Osteoblast (primary cell): Measurements from ENCODE around the gene RFX2. TPM values are rescaled to one million over a fixed set of nuclear protein-coding genes. Genes with fewer than 3 reads are reported as not detected.

ENCODE experiments used
- DNase-seq: peaks from one replicate; pipeline ENCODE4 v3.0.0; 2011; ENCODE audit warnings: low spot score, mixed read lengths; ENCODE audit not compliant: insufficient read length; ENCODE audit errors: missing footprints
- H2AFZ ChIP-seq: 2 replicates; pipeline ENCODE4 v1.6.0; 2011; ENCODE audit warnings: mild to moderate bottlenecking, low read length
- H3K27ac ChIP-seq: 2 replicates; pipeline ENCODE4 v1.5.1; 2011; ENCODE audit warnings: mild to moderate bottlenecking, low read depth, low read length, moderate library complexity
- H3K27me3 ChIP-seq: 2 replicates; pipeline ENCODE4 v1.6.0; 2012; ENCODE audit warnings: mild to moderate bottlenecking, control low read depth, inconsistent platforms, low read length, moderate library complexity; ENCODE audit not compliant: insufficient read depth
- H3K36me3 ChIP-seq: 2 replicates; pipeline ENCODE4 v1.5.1; 2011; ENCODE audit warnings: mild to moderate bottlenecking, low read length, control low read depth, moderate library complexity; ENCODE audit not compliant: insufficient read depth
- H3K4me1 ChIP-seq: 2 replicates; pipeline ENCODE4 v1.5.1; 2011; ENCODE audit warnings: mild to moderate bottlenecking, low read length, control low read depth, moderate library complexity; ENCODE audit not compliant: insufficient read depth
- H3K4me2 ChIP-seq: 2 replicates; pipeline ENCODE4 v1.6.0; 2011; ENCODE audit warnings: mild to moderate bottlenecking, low read length; ENCODE audit not compliant: insufficient read depth
- H3K4me3 ChIP-seq: fragments of 200-600 bp; sonication (generic); 3 replicates; pipeline ENCODE4 v1.5.1; 2012; ENCODE audit warnings: mild to moderate bottlenecking, low read length, inconsistent platforms; ENCODE audit not compliant: insufficient read depth
- H3K79me2 ChIP-seq: 2 replicates; pipeline ENCODE4 v1.6.0; 2012; ENCODE audit warnings: mild to moderate bottlenecking, low read length, control low read depth, inconsistent platforms; ENCODE audit not compliant: insufficient read depth
- H3K9me3 ChIP-seq: 2 replicates; pipeline ENCODE4 v1.5.1; 2011; ENCODE audit warnings: low read depth, low read length, control low read depth
- H4K20me1 ChIP-seq: 2 replicates; pipeline ENCODE4 v1.6.0; 2012; ENCODE audit warnings: mild to moderate bottlenecking, low read length, control low read depth; ENCODE audit not compliant: insufficient read depth
- total RNA-seq: library from RNA; depleted of rRNA; stranded (reverse); fragments of >200 nt; gene quantifications from 2 replicates; pipeline ENCODE4 v1.2.3, GENCODE V29; 2012
- TF ChIP-seq, protein P1 (sequence below): IDR thresholded peaks from 2 replicates; pipeline ENCODE4 v1.5.1; 2011; ENCODE audit warnings: mild to moderate bottlenecking, low read depth, low read length, moderate library complexity; ENCODE audit errors: extremely low read depth

The RFX2 gene
- total RNA-seq, 1 donor: 6.2 TPM

DNA sequence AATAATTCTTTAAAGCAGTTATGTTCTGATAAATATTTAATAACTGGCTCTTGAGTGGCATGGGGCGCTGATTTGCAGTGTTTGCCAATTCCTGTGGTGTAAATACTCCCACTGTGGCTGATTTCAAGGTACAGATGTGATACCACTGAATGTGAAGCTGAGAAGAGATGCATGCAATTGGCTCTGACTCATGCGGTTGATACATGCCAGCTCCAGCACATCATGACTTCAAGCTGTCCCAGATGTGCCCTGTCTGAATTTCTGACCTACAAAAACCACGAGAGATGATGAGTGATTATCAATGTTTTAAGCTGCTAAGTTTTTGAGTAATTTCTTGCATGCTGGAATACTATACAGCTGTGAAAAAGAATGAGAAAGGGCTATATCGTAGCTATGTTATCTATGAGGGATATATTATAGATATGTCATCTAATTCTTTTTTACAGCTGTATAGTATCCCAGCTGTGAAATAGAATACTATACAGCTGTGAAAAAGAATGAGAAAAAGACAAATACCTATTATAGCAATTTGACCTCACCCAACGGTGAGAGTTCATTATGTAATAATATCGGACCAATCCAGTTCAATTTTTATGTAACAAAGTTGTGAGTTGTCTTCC is 17.5 kb upstream of the RFX2 start:
- H3K4me1 ChIP-seq: no peaks in the 10 kb centered on the region
- no peak overlapping the region for H3K4me3 ChIP-seq
- no peaks in the 10 kb centered on the region for H3K36me3 ChIP-seq
- peaks cover 5% of the 10 kb centered on the region for H3K27me3 ChIP-seq
- H4K20me1 ChIP-seq: no peaks in the 10 kb centered on the region
- no peak overlapping the region for H3K4me2 ChIP-seq
- DNase-seq: no peak
- H3K79me2 ChIP-seq: no peaks in the 10 kb centered on the region
- no peak overlapping the region for H3K27ac ChIP-seq
- TF ChIP-seq, protein P1, sequence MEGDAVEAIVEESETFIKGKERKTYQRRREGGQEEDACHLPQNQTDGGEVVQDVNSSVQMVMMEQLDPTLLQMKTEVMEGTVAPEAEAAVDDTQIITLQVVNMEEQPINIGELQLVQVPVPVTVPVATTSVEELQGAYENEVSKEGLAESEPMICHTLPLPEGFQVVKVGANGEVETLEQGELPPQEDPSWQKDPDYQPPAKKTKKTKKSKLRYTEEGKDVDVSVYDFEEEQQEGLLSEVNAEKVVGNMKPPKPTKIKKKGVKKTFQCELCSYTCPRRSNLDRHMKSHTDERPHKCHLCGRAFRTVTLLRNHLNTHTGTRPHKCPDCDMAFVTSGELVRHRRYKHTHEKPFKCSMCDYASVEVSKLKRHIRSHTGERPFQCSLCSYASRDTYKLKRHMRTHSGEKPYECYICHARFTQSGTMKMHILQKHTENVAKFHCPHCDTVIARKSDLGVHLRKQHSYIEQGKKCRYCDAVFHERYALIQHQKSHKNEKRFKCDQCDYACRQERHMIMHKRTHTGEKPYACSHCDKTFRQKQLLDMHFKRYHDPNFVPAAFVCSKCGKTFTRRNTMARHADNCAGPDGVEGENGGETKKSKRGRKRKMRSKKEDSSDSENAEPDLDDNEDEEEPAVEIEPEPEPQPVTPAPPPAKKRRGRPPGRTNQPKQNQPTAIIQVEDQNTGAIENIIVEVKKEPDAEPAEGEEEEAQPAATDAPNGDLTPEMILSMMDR: no peak
- no peak overlapping the region for H2AFZ ChIP-seq
- peaks cover 2% of the 10 kb centered on the region for H3K9me3 ChIP-seq

DNA sequence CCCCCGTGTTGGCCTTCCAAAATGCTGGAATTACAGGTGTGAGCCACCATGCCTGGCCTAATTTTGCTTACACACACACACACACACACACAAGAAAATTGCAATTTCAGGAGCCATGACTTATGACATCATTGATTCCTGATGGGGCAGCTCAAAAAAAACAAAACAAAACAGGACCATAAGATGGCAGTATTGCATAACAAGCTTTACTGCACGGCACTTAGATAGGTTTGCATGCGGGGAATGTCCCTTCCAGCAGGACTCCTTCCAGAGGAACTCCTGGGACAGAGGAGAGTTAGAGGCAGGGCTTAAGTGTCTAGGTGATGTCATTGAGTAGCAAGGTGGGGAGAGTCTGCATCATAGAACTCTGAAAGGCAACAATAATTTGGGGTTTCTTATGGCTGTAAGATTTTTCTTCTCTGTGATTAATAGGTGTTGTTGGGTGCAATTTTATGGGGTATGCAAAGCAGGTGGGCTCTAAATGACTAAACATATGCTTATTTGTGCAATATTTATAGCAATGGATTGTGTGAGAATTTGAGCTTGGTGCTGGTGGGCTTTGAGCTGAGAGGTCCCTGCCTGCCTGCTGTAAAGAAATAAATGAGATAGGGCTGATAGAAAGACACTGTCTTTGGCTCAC is 16.2 kb upstream of the RFX2 start:
- peak; percentile 73 for DNase-seq
- Histone ChIP-seq H3K27ac (no peak overlapping the region), H2AFZ (no peak overlapping the region), H3K4me1 (no peaks in the 10 kb centered on the region), H3K79me2 (no peaks in the 10 kb centered on the region), H3K27me3 (peaks cover 4% of the 10 kb centered on the region), H4K20me1 (no peaks in the 10 kb centered on the region), H3K4me3 (no peak overlapping the region), H3K36me3 (no peaks in the 10 kb centered on the region), H3K9me3 (peaks cover 2% of the 10 kb centered on the region), H3K4me2 (no peak overlapping the region)
- TF ChIP-seq, protein P1: peak; percentile 54

DNA sequence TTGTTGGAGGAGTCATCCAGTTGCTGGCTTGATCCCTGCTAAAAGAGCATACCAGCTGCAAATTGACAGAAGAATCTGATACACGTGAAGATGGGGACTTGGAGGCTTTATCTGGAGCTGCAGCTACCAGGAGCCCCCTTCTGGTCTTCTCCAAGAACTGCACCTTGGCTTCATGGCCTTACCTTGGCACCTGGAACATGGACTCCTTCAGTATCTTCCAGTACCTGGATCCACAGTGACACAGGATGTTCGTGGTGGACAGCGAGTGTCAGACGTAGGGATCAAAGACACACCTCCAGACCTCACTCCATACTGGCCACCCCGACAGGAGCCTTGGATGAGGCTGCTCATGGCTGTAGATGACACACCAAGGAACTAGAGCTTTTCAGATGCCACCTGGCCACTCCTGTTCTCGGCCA is 15.3 kb upstream of the RFX2 start:
- H3K4me3 ChIP-seq: no peak overlapping the region
- H3K27ac ChIP-seq: no peak overlapping the region
- H3K36me3 ChIP-seq: no peaks in the 10 kb centered on the region
- no peaks in the 10 kb centered on the region for H3K79me2 ChIP-seq
- no peaks in the 10 kb centered on the region for H3K27me3 ChIP-seq
- no peak overlapping the region for H2AFZ ChIP-seq
- H4K20me1 ChIP-seq: no peaks in the 10 kb centered on the region
- DNase-seq: peak; percentile 86
- H3K4me1 ChIP-seq: no peaks in the 10 kb centered on the region
- TF ChIP-seq, protein P1: peak; percentile 99
- H3K9me3 ChIP-seq: peaks cover 2% of the 10 kb centered on the region
- no peak overlapping the region for H3K4me2 ChIP-seq

DNA sequence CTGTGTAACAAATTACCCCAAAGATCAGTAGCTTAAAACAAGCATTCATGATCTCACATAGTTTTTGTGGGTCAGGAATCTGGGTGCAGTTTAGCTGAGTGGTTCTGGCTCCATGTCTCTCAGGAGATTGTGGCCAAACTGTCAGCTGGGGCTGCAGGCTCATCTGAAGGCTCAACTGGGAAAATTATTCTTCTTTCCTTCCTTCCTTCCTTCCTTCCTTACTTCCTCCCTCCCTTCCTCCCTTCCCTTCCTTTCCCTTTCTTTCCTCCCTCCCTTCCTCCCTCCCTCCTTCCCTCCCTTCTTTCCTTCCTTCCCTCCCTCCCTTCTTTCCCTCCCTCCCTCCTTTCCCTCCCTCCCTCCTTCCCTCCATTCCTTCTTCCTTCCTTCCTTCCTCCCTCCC is 8.7 kb upstream of the RFX2 start:
- Histone ChIP-seq H2AFZ (no peak overlapping the region), H3K36me3 (no peaks in the 10 kb centered on the region), H3K9me3 (peaks cover 3% of the 10 kb centered on the region), H3K79me2 (no peaks in the 10 kb centered on the region), H3K4me2 (no peak overlapping the region), H3K4me3 (no peak overlapping the region), H4K20me1 (no peaks in the 10 kb centered on the region), H3K4me1 (no peaks in the 10 kb centered on the region), H3K27ac (no peak overlapping the region), H3K27me3 (peaks cover 4% of the 10 kb centered on the region)
- TF ChIP-seq, protein P1: no peak
- DNase-seq: no peak
